SK-N-SH (cell line): ENCODE results near the gene EAF1. TPM values are rescaled to one million over a fixed set of nuclear protein-coding genes. Genes with fewer than 3 reads are reported as not detected.
A peak's percentile ranks its signal among the peaks of the same experiment; 100 is the strongest.

Source experiments
- CTCF ChIA-PET: fragments of 300-600, 350-600 bp; formaldehyde crosslinking; extraction: SDS; loops from one replicate; lab custom pipeline; 2021; lab: Yijun Ruan, JAX
- POLR2A ChIA-PET: fragments of 350-600 bp; sonication (Branson Sonifier 250); formaldehyde crosslinking; extraction: SDS; loops from one replicate; lab custom pipeline; 2020; ENCODE audit warnings: antibody characterized with exemption, inconsistent platforms; lab: Yijun Ruan, JAX
- DNase-seq: peaks from one replicate; pipeline ENCODE4 v3.0.0; 2012
- H2AFZ ChIP-seq: fragments of 200-600 bp; sonication (generic); 2 replicates; pipeline ENCODE4 v1.8.1; 2016; ENCODE audit warnings: antibody characterized with exemption, mild to moderate bottlenecking, low read depth
- H3F3A ChIP-seq: fragments of 200-600 bp; sonication (generic); replicated peaks from 2 replicates; pipeline ENCODE3; 2016; ENCODE audit warnings: antibody characterized with exemption, mild to moderate bottlenecking; ENCODE audit not compliant: insufficient read depth
- H3K27ac ChIP-seq, 2 experiments: fragments of 200-500 bp in 1 of 2; fragments of 200-600 bp in 1 of 2; sonication (Bioruptor generic) in 1 of 2; sonication (generic), shearing (Covaris generic) in 1 of 2; 2 replicates each; pipeline versions ENCODE4 v1.5.1 to v1.6.1; 2014 to 2016; ENCODE audit warnings: low read depth in 2 of 2, inconsistent platforms in 1 of 2, low read length in 1 of 2, mild to moderate bottlenecking in 1 of 2, mixed read lengths in 1 of 2
- H3K27me3 ChIP-seq: fragments of 200-600 bp; sonication (generic), shearing (Covaris generic); 2 replicates; pipeline ENCODE4 v1.6.1; 2016; ENCODE audit warnings: mixed run types; ENCODE audit not compliant: insufficient read depth
- H3K36me3 ChIP-seq, 2 experiments: fragments of 200-500 bp in 1 of 2; fragments of 200-600 bp in 1 of 2; sonication (Bioruptor generic) in 1 of 2; sonication (generic) in 1 of 2; replicated peaks in 1 of 2; 2 replicates each; pipeline versions ENCODE3 to v1.5.1; 2014 to 2016; ENCODE audit warnings: low read length in 1 of 2, mild to moderate bottlenecking in 1 of 2; ENCODE audit not compliant: insufficient read depth in 2 of 2, control insufficient read depth in 1 of 2
- H3K4me1 ChIP-seq, 2 experiments: fragments of 200-500 bp in 1 of 2; fragments of 200-600 bp in 1 of 2; sonication (Bioruptor generic) in 1 of 2; sonication (generic), shearing (Covaris generic) in 1 of 2; 2 replicates each; pipeline versions ENCODE4 v1.5.1 to v1.6.1; 2014 to 2016; ENCODE audit warnings: low read depth in 1 of 2, low read length in 1 of 2, mixed run types in 1 of 2; ENCODE audit not compliant: insufficient read depth in 2 of 2, control insufficient read depth in 1 of 2
- H3K4me2 ChIP-seq: fragments of 200-600 bp; sonication (generic), shearing (Covaris generic); 2 replicates; pipeline ENCODE4 v1.6.1; 2017; ENCODE audit warnings: mixed run types
- H3K4me3 ChIP-seq, 2 experiments: fragments of 200-500 bp in 1 of 2; fragments of 200-600 bp in 1 of 2; sonication (Bioruptor generic) in 1 of 2; sonication (generic), shearing (Covaris generic) in 1 of 2; 2 replicates each; pipeline versions ENCODE4 v1.5.1 to v1.8.1; 2014 to 2016; ENCODE audit warnings: low read depth in 2 of 2, inconsistent platforms in 1 of 2, low read length in 1 of 2, mild to moderate bottlenecking in 1 of 2, mixed read lengths in 1 of 2, moderate library complexity in 1 of 2
- H3K79me2 ChIP-seq: fragments of 200-600 bp; sonication (generic); 2 replicates; pipeline ENCODE4 v1.8.1; 2017; ENCODE audit warnings: mild to moderate bottlenecking; ENCODE audit not compliant: insufficient read depth
- H3K9ac ChIP-seq: fragments of 200-600 bp; sonication (generic); 2 replicates; pipeline ENCODE4 v1.6.1; 2017; ENCODE audit warnings: mixed run types
- H3K9me2 ChIP-seq: fragments of 200-600 bp; sonication (generic); 2 replicates; pipeline ENCODE4 v1.6.1; 2017; ENCODE audit warnings: mixed run types
- H3K9me3 ChIP-seq: fragments of 200-600 bp; sonication (generic); 2 replicates; pipeline ENCODE4 v1.6.1; 2017; ENCODE audit warnings: mixed run types, mild to moderate bottlenecking, moderate library complexity
- H4K20me1 ChIP-seq: fragments of 200-600 bp; sonication (generic); 2 replicates; pipeline ENCODE4 v1.6.1; 2017; ENCODE audit warnings: mild to moderate bottlenecking, mixed run types; ENCODE audit not compliant: insufficient read depth
- EP300 ChIP-seq, 2 experiments: IDR thresholded peaks; 2 replicates each; pipeline versions ENCODE4 v1.4.0 to v1.6.1; 2012; ENCODE audit warnings: borderline replicate concordance in 1 of 2, low read depth in 1 of 2, low read length in 1 of 2
- GABPA ChIP-seq: IDR thresholded peaks from 2 replicates; pipeline ENCODE4 v1.4.0; 2012; ENCODE audit warnings: low read depth, mild to moderate bottlenecking
- IRF3 ChIP-seq: fragments of 150-350 bp; IDR thresholded peaks from 2 replicates; pipeline ENCODE4 v1.6.1; 2016; ENCODE audit warnings: mild to moderate bottlenecking, low read depth, low read length
- MAX ChIP-seq: IDR thresholded peaks from 2 replicates; pipeline ENCODE4 v1.4.0; 2012; ENCODE audit warnings: low read depth
- MXI1 ChIP-seq: IDR thresholded peaks from 2 replicates; pipeline ENCODE4 v1.6.1; 2012; ENCODE audit warnings: mild to moderate bottlenecking, low read depth, low read length, improper control_type of control experiment
- PBX3 ChIP-seq: IDR thresholded peaks from 2 replicates; pipeline ENCODE4; 2012
- RAD21 ChIP-seq: IDR thresholded peaks from 2 replicates; pipeline ENCODE4 v1.6.1; 2012; ENCODE audit warnings: mild to moderate bottlenecking, low read length
- RFX5 ChIP-seq: IDR thresholded peaks from 2 replicates; pipeline ENCODE4 v1.6.1; 2012; ENCODE audit warnings: mild to moderate bottlenecking, improper control_type of control experiment, low read length
- SMC3 ChIP-seq: IDR thresholded peaks from 2 replicates; pipeline ENCODE4 v1.6.1; 2012; ENCODE audit warnings: low read depth, low read length, improper control_type of control experiment
- TAF1 ChIP-seq: IDR thresholded peaks from 2 replicates; pipeline ENCODE4 v1.6.1; 2012; ENCODE audit warnings: low read depth, mild to moderate bottlenecking, low read length, moderate library complexity, borderline replicate concordance
- TCF12 ChIP-seq: IDR thresholded peaks from 2 replicates; pipeline ENCODE4 v1.4.0; 2012
- WGBS: methylation state at CpG from one replicate; pipeline ENCODE4 v1.1.6; 2017; ENCODE audit warnings: low lambda C conversion rate; 5-methylcytosine and 5-hydroxymethylcytosine counted together
- polyA plus RNA-seq, 3 experiments: library from polyadenylated mRNA; depleted of rRNA; stranded (reverse); fragments of >200 nt; gene quantifications; 2 replicates each; pipeline ENCODE4 v1.2.3, GENCODE V29; 2012

The EAF1 gene
- polyA plus RNA-seq, 1 of the 3 experiments (the other 2 are of a cell fraction): 10.0 TPM

GRCh38 chr3:15380980-15381890 lies 46.2 kb upstream of the EAF1 start:
- H3K9me2 ChIP-seq: no peaks in the 10 kb centered on the region
- WGBS: 82% methylated on average over 6 of the region's 6 CpGs
- no peaks in the 10 kb centered on the region for H4K20me1 ChIP-seq
- POLR2A ChIA-PET: no interaction called here
- H3K9me3 ChIP-seq: peaks cover 1% of the 10 kb centered on the region; the same call in 1 of the 2 replicates
- no peak overlapping the region for H2AFZ ChIP-seq
- H3K4me3 ChIP-seq: no peak overlapping the region
- DNase-seq: no peak
- no peak for TF ChIP-seq RFX5
- no peak overlapping the region for H3K4me2 ChIP-seq
- CTCF ChIA-PET: interaction anchor here (0.9 to 6.2 kb wide), 3 partner anchors 24 to 114 kb away, joined by 3 to 66 read pairs (median 6); partner anchors contain the start of gene SH3BP5
- no peaks in the 10 kb centered on the region for H3K79me2 ChIP-seq
- no peaks in the 10 kb centered on the region for H3F3A ChIP-seq
- no peaks in the 10 kb centered on the region for H3K27me3 ChIP-seq
- H3K4me1 ChIP-seq: peaks cover 0 to 2% of the 10 kb centered on the region in 2 experiments; a peak in 1 of 4 replicates
- no peaks in the 10 kb centered on the region for H3K36me3 ChIP-seq
- H3K9ac ChIP-seq: no peak overlapping the region
- no peak overlapping the region for H3K27ac ChIP-seq

GRCh38 chr3:15382405-15382923 lies 44.9 kb upstream of the EAF1 start:
- CTCF ChIA-PET: interaction anchor here (6.2 kb wide), 1 partner anchor 115 kb away, joined by 66 read pairs; no protein-coding TSS in a partner anchor
- Histone ChIP-seq H2AFZ (no peak overlapping the region), H3K27me3 (no peaks in the 10 kb centered on the region), H3K9me3 (peaks cover 2% of the 10 kb centered on the region; the same call in 1 of the 2 replicates), H3K9ac (no peak overlapping the region), H3K4me2 (no peak overlapping the region), H3F3A (peaks cover 3% of the 10 kb centered on the region)
- TF ChIP-seq PBX3 (no peak), MXI1 (no peak), MAX (no peak), TCF12 (peak; percentile 63), TAF1 (no peak), IRF3 (no peak), EP300 (IDR thresholded peaks at IDR 0.05; ENCODE audit: borderline replicate concordance in 1 of 2, low read depth in 1 of 2, low read length in 1 of 2) (peak in 1 of 2 experiments; percentile 34; a peak in 1 of 4 replicates), SMC3 (no peak), GABPA (no peak), RAD21 (no peak)
- TF ChIP-seq, all 33 proteins: peak for 2
- H3K4me1 ChIP-seq: peaks cover 2 to 7% of the 10 kb centered on the region in 2 experiments; a peak in 1 of 4 replicates
- no peaks in the 10 kb centered on the region for H3K9me2 ChIP-seq
- WGBS: 36% methylated on average over 3 of the region's 3 CpGs
- POLR2A ChIA-PET: no interaction called here
- H3K4me3 ChIP-seq: no peak overlapping the region
- no peaks in the 10 kb centered on the region for H3K36me3 ChIP-seq
- H3K27ac ChIP-seq: peak overlapping the region in 1 of 2 experiments; percentile 13; a peak in 1 of 4 replicates
- no peak for DNase-seq
- H4K20me1 ChIP-seq: no peaks in the 10 kb centered on the region
- H3K79me2 ChIP-seq: no peaks in the 10 kb centered on the region
